HEK293 (cell line): ENCODE results near the gene ZNF217.
"Not testable (repeated sequence)": the region's sequence is repeated elsewhere in the genome, so short reads cannot be mapped to it uniquely, and the experiment has no call there.

Source experiments
- CTCF ChIA-PET: fragments of 350-600 bp; formaldehyde crosslinking; extraction: SDS; loops from one replicate; lab custom pipeline; 2021; ENCODE audit warnings: antibody characterized with exemption; lab: Yijun Ruan, JAX
- POLR2A ChIA-PET: fragments of 300-600 bp; formaldehyde crosslinking; extraction: SDS; loops from one replicate; lab custom pipeline; 2020; ENCODE audit warnings: antibody characterized with exemption, inconsistent platforms; lab: Yijun Ruan, JAX
- H3K27ac ChIP-seq: fragments of 200-500 bp; sonication (Bioruptor generic); 2 replicates; pipeline ENCODE4 v1.5.1; 2014; ENCODE audit warnings: low read depth, low read length, control low read depth, inconsistent platforms; ENCODE audit errors: extremely low read depth
- H3K36me3 ChIP-seq, 2 experiments: fragments of 200-500 bp in 1 of 2; sonication (Bioruptor generic) in 1 of 2; 1 replicate in 1 of 2; 2 replicates in 1 of 2; pipeline ENCODE4 v1.5.1; 2014 to 2017; ENCODE audit warnings: inconsistent platforms in 2 of 2, low read length in 2 of 2; ENCODE audit not compliant: control insufficient read depth in 2 of 2, insufficient read depth in 1 of 2
- H3K4me1 ChIP-seq: fragments of 200-500 bp; sonication (Bioruptor generic); 2 replicates; pipeline ENCODE4 v1.5.1; 2014; ENCODE audit warnings: mild to moderate bottlenecking, low read length, inconsistent platforms; ENCODE audit not compliant: control insufficient read depth, insufficient read depth
- H3K4me3 ChIP-seq: 2 replicates; pipeline ENCODE4 v1.5.1; 2011; ENCODE audit warnings: low read depth, mild to moderate bottlenecking, control low read depth, low read length, moderate library complexity
- H3K9me3 ChIP-seq: fragments of 200-500 bp; sonication (Bioruptor generic); 2 replicates; pipeline ENCODE4 v1.5.1; 2014; ENCODE audit warnings: low read depth, low read length, inconsistent platforms; ENCODE audit not compliant: control insufficient read depth, insufficient read depth
- ELK4 ChIP-seq: IDR thresholded peaks from 2 replicates; pipeline ENCODE4 v1.6.1; 2011; ENCODE audit warnings: mild to moderate bottlenecking, low read depth, low read length, borderline replicate concordance
- HOXC10 ChIP-seq: sonication (generic); formaldehyde crosslinking; IDR thresholded peaks from 2 replicates; pipeline ENCODE4 v1.8.1; 2023; ENCODE audit warnings: mild to moderate bottlenecking, missing genetic modification reagents
- PRDM2 ChIP-seq: fragments of 450-650 bp; formaldehyde crosslinking; IDR thresholded peaks from 2 replicates; pipeline ENCODE4 v1.5.1; 2016; ENCODE audit warnings: missing biosample characterization, missing genetic modification characterization, borderline replicate concordance
- PRDM6 ChIP-seq: fragments of 450-650 bp; formaldehyde crosslinking; IDR thresholded peaks from 2 replicates; pipeline ENCODE4 v1.5.1; 2017; ENCODE audit warnings: missing biosample characterization, missing genetic modification characterization
- SP3 ChIP-seq: fragments of 450-650 bp; formaldehyde crosslinking; IDR thresholded peaks from 2 replicates; pipeline ENCODE4 v1.5.1; 2016; ENCODE audit warnings: missing biosample characterization, missing genetic modification characterization
- ZBTB1 ChIP-seq: fragments of 450-650 bp; formaldehyde crosslinking; IDR thresholded peaks from 2 replicates; pipeline ENCODE4 v1.5.1; 2016; ENCODE audit warnings: missing biosample characterization, missing genetic modification characterization
- ZBTB8A ChIP-seq: fragments of 450-650 bp; formaldehyde crosslinking; IDR thresholded peaks from 2 replicates; pipeline ENCODE4 v1.5.1; 2016; ENCODE audit warnings: missing biosample characterization, missing genetic modification characterization
- ZNF280D ChIP-seq: fragments of 450-650 bp; formaldehyde crosslinking; IDR thresholded peaks from 2 replicates; pipeline ENCODE4 v1.5.1; 2016; ENCODE audit warnings: missing biosample characterization, missing genetic modification characterization
- ZNF426 ChIP-seq: fragments of 450-650 bp; formaldehyde crosslinking; IDR thresholded peaks from 2 replicates; pipeline ENCODE4 v1.5.1; 2017; ENCODE audit warnings: missing biosample characterization, missing genetic modification characterization, mild to moderate bottlenecking, inconsistent platforms, moderate library complexity
- ZNF488 ChIP-seq: fragments of 450-650 bp; formaldehyde crosslinking; IDR thresholded peaks from 2 replicates; pipeline ENCODE4 v1.5.1; 2016; ENCODE audit warnings: missing biosample characterization, missing genetic modification characterization
- ZNF510 ChIP-seq: fragments of 450-650 bp; formaldehyde crosslinking; IDR thresholded peaks from 2 replicates; pipeline ENCODE4 v1.5.1; 2018; ENCODE audit warnings: mild to moderate bottlenecking, missing genetic modification characterization, missing biosample characterization; ENCODE audit not compliant: insufficient replicate concordance
- ZNF645 ChIP-seq: fragments of 450-650 bp; formaldehyde crosslinking; IDR thresholded peaks from 2 replicates; pipeline ENCODE4; 2016; ENCODE audit warnings: missing biosample characterization, missing genetic modification characterization
- ZNF777 ChIP-seq: fragments of 450-650 bp; formaldehyde crosslinking; IDR thresholded peaks from 2 replicates; pipeline ENCODE4 v1.5.1; 2017; ENCODE audit warnings: missing biosample characterization, missing genetic modification characterization, borderline replicate concordance

The ZNF217 gene

GRCh38 chr20:53568351-53568750 is 25.3 kb downstream of the ZNF217 start (continued):
- no peak for TF ChIP-seq ELK4
- no peak for TF ChIP-seq ZNF645 (tag by site-specific recombination)
- TF ChIP-seq HOXC10 (CRISPR knock-in tag), result no peak
- no peak for TF ChIP-seq SP3 (tag by site-specific recombination)
- TF ChIP-seq ZNF488 (tag by site-specific recombination), result no peak
- TF ChIP-seq ZBTB8A, result no peak

- no peak overlapping the region for H3K4me3 ChIP-seq
- no peak overlapping the region for H3K27ac ChIP-seq
- H3K4me1 ChIP-seq, result no peaks in the 10 kb centered on the region
- CTCF ChIA-PET, result interaction anchor here (1.5 kb wide), 1 partner anchor 12 kb away, joined by 3 read pairs; no protein-coding TSS in a partner anchor
- TF ChIP-seq ZBTB1 (tag by site-specific recombination), result no peak
- TF ChIP-seq ZNF280D (tag by site-specific recombination), result no peak
- no peak for TF ChIP-seq ZNF510 (tag by site-specific recombination)
- peak; percentile 73 for TF ChIP-seq PRDM6 (tag by site-specific recombination)
- no peak for TF ChIP-seq ZNF777 (tag by site-specific recombination)
- TF ChIP-seq PRDM2 (tag by site-specific recombination), result no peak
- TF ChIP-seq ZNF426 (tag by site-specific recombination), result no peak
- H3K36me3 ChIP-seq, result peaks cover 21 to 59% of the 10 kb centered on the region in 2 experiments
- POLR2A ChIA-PET, result no interaction called here
- no peaks in the 10 kb centered on the region for H3K9me3 ChIP-seq
These were observed 26.2 kb downstream of the ZNF217 start for GRCh38 chr20:53567379-53567917.

- H3K27ac ChIP-seq, H3K4me3 ChIP-seq, POLR2A ChIA-PET, H3K9me3 ChIP-seq, H3K4me1 ChIP-seq, CTCF ChIA-PET: not testable (repeated sequence)
- peaks cover 16 to 51% of the 10 kb centered on the region in 2 experiments for H3K36me3 ChIP-seq
These were observed 27.0 kb downstream of the ZNF217 start for GRCh38 chr20:53566623-53567022.
